Ascending aorta (tissue), 2 donors: ENCODE data around the gene FXYD1. TPM values are rescaled to one million over a fixed set of nuclear protein-coding genes. Genes with fewer than 3 reads are reported as not detected.

Experiments used
- DNase-seq, 2 donors: peaks; one replicate each; pipeline ENCODE4 v3.0.0-alpha.2; 2019; ENCODE audit warnings: low spot score in 2 of 2
- H3K27ac ChIP-seq, 2 donors: fragments of 200-600 bp; sonication (generic); one replicate each; pipeline ENCODE4 v1.5.1; 2016 to 2017; ENCODE audit warnings: mild to moderate bottlenecking in 1 of 2
- H3K27me3 ChIP-seq: fragments of 200-600 bp; sonication (generic); one replicate; pipeline ENCODE4 v1.5.1; 2017
- H3K36me3 ChIP-seq, 2 donors: fragments of 200-600 bp; sonication (generic); one replicate each; pipeline ENCODE4 v1.5.1; 2016
- H3K4me1 ChIP-seq, 2 donors: fragments of 200-600 bp; sonication (generic); one replicate each; pipeline ENCODE4 v1.5.1; 2016 to 2017; ENCODE audit warnings: mild to moderate bottlenecking in 1 of 2
- H3K4me3 ChIP-seq, 2 donors: fragments of 200-600 bp; sonication (generic); one replicate each; pipeline ENCODE4 v1.5.1; 2016 to 2017; ENCODE audit warnings: mild to moderate bottlenecking in 1 of 2
- H3K9me3 ChIP-seq, 2 donors: fragments of 200-600 bp; sonication (generic); one replicate each; pipeline ENCODE4 v1.5.1; 2016
- CTCF ChIP-seq, 3 experiments: fragments of 200-600 bp in 2 of 3; fragments of 450-650 bp in 1 of 3; sonication (generic) in 2 of 3; IDR thresholded peaks; one replicate each; pipeline ENCODE4 v1.5.1; 2016 to 2019; ENCODE audit warnings: antibody characterized with exemption in 3 of 3, mild to moderate bottlenecking in 1 of 3, moderate library complexity in 1 of 3
- intact Hi-C: fragments of 100-400 bp; cut with DNase I; formaldehyde crosslinking; loops from one replicate; pipeline ENCODE4 v1.15.1; 2023
- total RNA-seq: library from RNA; depleted of rRNA; stranded (reverse); fragments of >200 nt; gene quantifications from one replicate; pipeline ENCODE4 v1.1.0, GENCODE V29; 2016

FXYD1 gene
- total RNA-seq, 1 donor from 2014 or later: 34.8 TPM

- H3K27ac ChIP-seq: peak overlapping the region; percentile 80 to 85
- peak; percentile 80 to 96 for DNase-seq
- no peaks in the 10 kb centered on the region for H3K36me3 ChIP-seq
- H3K4me3 ChIP-seq: peak overlapping the region; percentile 56 to 64
- TF ChIP-seq CTCF (IDR thresholded peaks at IDR 0.05): no peak
- intact Hi-C loops: loop anchor here (1.0 to 10.0 kb wide), 5 partner anchors 10 to 810 kb away; partner anchors contain the start of genes COX6B1, ETV2, HAUS5 and LGI4
- no peaks in the 10 kb centered on the region for H3K9me3 ChIP-seq
- H3K4me1 ChIP-seq: peaks cover 8 to 13% of the 10 kb centered on the region in 2 donors
- H3K27me3 ChIP-seq: no peaks in the 10 kb centered on the region
Observed at GRCh38 chr19:35124098-35125060, 14.2 kb upstream of the FXYD1 start.

GRCh38 chr19:35125270-35125717 lies 13.3 kb upstream of the FXYD1 start:
- Histone ChIP-seq H3K27ac (peak overlapping the region; percentile 80 to 85), H3K27me3 (no peaks in the 10 kb centered on the region), H3K36me3 (no peaks in the 10 kb centered on the region), H3K4me1 (peaks cover 8 to 13% of the 10 kb centered on the region in 2 donors), H3K9me3 (no peaks in the 10 kb centered on the region), H3K4me3 (peak overlapping the region in 1 of 2 donors; percentile 64)
- no peak for DNase-seq
- no peak for TF ChIP-seq CTCF (IDR thresholded peaks at IDR 0.05)
- intact Hi-C loops: loop anchor here (10.0 kb wide), 3 partner anchors 490 to 810 kb away; partner anchors contain the start of genes COX6B1, ETV2, HAUS5 and LRFN3

GRCh38 chr19:35125749-35126623 lies 12.6 kb upstream of the FXYD1 start:
- intact Hi-C loops: loop anchor here (10.0 kb wide), 3 partner anchors 489 to 809 kb away; partner anchors contain the start of genes COX6B1, ETV2, HAUS5 and LRFN3
- Histone ChIP-seq H3K4me1 (peaks cover 8 to 13% of the 10 kb centered on the region in 2 donors), H3K4me3 (peak overlapping the region in 1 of 2 donors; percentile 24), H3K27ac (peak overlapping the region in 1 of 2 donors; percentile 1), H3K36me3 (no peaks in the 10 kb centered on the region), H3K27me3 (no peaks in the 10 kb centered on the region), H3K9me3 (no peaks in the 10 kb centered on the region)
- no peak for DNase-seq
- no peak for TF ChIP-seq CTCF (IDR thresholded peaks at IDR 0.05)

- Histone ChIP-seq H3K27me3 (no peaks in the 10 kb centered on the region), H3K4me1 (peaks cover 8 to 13% of the 10 kb centered on the region in 2 donors), H3K9me3 (no peaks in the 10 kb centered on the region), H3K27ac (peak overlapping the region in 1 of 2 donors; percentile 1), H3K36me3 (no peaks in the 10 kb centered on the region), H3K4me3 (peak overlapping the region in 1 of 2 donors; percentile 24)
- TF ChIP-seq CTCF (IDR thresholded peaks at IDR 0.05): no peak
- intact Hi-C loops: loop anchor here (10.0 kb wide), 3 partner anchors 488 to 808 kb away; partner anchors contain the start of genes COX6B1, ETV2, HAUS5 and LRFN3
- no peak for DNase-seq
Observed at GRCh38 chr19:35126624-35126959, 12.0 kb upstream of the FXYD1 start.

- H3K36me3 ChIP-seq: no peaks in the 10 kb centered on the region
- H3K4me3 ChIP-seq: no peak overlapping the region
- H3K9me3 ChIP-seq: no peaks in the 10 kb centered on the region
- no peaks in the 10 kb centered on the region for H3K27me3 ChIP-seq
- intact Hi-C loops: loop anchor here (10.0 kb wide), 3 partner anchors 487 to 807 kb away; partner anchors contain the start of genes COX6B1, ETV2, HAUS5 and LRFN3
- DNase-seq: no peak
- peaks cover 8 to 11% of the 10 kb centered on the region in 2 donors for H3K4me1 ChIP-seq
- no peak for TF ChIP-seq CTCF (IDR thresholded peaks at IDR 0.05)
- H3K27ac ChIP-seq: no peak overlapping the region
Observed at GRCh38 chr19:35127871-35128270, 10.8 kb upstream of the FXYD1 start.
